ENCODE measurements around the gene JMY.

JMY gene

DNA sequence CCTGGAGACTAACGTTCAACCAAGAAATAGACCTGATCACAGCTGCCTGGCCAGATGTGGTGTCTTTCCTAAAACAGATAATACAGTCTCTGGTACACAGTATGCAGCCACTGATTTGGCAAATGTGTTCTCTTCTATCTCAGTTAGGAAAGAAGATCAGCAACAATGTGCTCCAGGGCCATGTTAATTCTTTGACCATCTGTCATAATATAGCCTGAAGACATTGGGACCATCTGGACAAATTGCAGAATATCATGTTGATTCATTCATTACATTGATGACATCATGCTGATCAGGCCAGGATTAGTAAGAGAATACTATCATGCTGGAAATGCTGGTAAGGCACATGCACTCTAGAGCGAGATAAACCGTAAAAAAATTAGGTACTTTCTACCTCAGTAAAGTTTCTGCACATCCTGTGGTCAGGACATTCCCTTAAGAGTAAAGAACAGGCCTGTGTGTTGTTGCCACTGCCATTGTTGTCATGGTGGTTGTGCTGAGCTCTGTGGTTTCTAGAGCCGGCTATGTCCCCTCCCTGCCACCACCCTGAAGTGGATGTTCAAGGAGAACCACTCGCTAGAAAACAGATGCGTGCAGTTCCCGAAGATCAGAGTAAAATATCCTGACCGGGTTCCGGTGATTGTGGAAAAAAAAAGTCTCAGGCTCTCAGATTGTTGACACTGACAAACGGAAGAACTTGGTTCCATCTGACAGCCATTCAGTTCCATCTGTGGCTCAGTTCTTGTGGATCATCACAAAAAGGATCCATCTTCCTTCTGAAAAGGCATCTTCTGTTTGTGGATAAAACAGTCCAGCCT lies 6.4 kb upstream of the JMY start:
- H3K4me1 Mint-ChIP-seq: peaks cover 8% of the 10 kb centered on the region
- no peaks in the 10 kb centered on the region for H3K9me3 Mint-ChIP-seq
- no peak for DNase-seq
- H3K4me3 Mint-ChIP-seq: no peak overlapping the region
- H3K27me3 Mint-ChIP-seq (ENCODE audit: low read depth, poor library complexity): peaks cover 17% of the 10 kb centered on the region
- TF ChIP-seq, protein P1, sequence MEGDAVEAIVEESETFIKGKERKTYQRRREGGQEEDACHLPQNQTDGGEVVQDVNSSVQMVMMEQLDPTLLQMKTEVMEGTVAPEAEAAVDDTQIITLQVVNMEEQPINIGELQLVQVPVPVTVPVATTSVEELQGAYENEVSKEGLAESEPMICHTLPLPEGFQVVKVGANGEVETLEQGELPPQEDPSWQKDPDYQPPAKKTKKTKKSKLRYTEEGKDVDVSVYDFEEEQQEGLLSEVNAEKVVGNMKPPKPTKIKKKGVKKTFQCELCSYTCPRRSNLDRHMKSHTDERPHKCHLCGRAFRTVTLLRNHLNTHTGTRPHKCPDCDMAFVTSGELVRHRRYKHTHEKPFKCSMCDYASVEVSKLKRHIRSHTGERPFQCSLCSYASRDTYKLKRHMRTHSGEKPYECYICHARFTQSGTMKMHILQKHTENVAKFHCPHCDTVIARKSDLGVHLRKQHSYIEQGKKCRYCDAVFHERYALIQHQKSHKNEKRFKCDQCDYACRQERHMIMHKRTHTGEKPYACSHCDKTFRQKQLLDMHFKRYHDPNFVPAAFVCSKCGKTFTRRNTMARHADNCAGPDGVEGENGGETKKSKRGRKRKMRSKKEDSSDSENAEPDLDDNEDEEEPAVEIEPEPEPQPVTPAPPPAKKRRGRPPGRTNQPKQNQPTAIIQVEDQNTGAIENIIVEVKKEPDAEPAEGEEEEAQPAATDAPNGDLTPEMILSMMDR (IDR thresholded peaks at IDR 0.05): no peak
- H3K36me3 Mint-ChIP-seq (ENCODE audit: low read depth): no peaks in the 10 kb centered on the region
- no peak overlapping the region for H3K27ac Mint-ChIP-seq

DNA sequence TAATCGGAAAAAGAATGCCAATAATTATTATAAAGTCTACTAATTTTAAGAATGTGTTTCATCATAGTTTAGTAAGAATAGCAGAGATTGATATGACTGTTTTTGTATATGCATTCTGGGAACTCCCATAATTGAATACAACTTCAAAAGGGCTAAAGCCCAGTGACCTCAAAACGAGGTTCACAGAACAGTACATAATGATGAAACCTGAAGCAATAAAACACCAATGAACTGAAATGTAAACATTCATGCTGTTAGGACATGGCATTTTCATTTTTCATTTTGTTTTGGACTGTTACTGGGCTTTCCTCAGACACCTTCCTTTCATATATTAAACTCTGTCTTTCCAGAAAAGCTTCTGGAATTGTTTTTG lies 684 bp upstream of the JMY start:
- no peak for DNase-seq
- Mint-ChIP-seq H3K27ac (no peak overlapping the region), H3K27me3 (ENCODE audit: low read depth, poor library complexity) (peaks cover 49% of the 10 kb centered on the region), H3K9me3 (no peaks in the 10 kb centered on the region), H3K4me3 (peak overlapping the region; percentile 85), H3K36me3 (ENCODE audit: low read depth) (no peaks in the 10 kb centered on the region), H3K4me1 (peaks cover 23% of the 10 kb centered on the region)
- TF ChIP-seq, protein P1 (IDR thresholded peaks at IDR 0.05): no peak

DNA sequence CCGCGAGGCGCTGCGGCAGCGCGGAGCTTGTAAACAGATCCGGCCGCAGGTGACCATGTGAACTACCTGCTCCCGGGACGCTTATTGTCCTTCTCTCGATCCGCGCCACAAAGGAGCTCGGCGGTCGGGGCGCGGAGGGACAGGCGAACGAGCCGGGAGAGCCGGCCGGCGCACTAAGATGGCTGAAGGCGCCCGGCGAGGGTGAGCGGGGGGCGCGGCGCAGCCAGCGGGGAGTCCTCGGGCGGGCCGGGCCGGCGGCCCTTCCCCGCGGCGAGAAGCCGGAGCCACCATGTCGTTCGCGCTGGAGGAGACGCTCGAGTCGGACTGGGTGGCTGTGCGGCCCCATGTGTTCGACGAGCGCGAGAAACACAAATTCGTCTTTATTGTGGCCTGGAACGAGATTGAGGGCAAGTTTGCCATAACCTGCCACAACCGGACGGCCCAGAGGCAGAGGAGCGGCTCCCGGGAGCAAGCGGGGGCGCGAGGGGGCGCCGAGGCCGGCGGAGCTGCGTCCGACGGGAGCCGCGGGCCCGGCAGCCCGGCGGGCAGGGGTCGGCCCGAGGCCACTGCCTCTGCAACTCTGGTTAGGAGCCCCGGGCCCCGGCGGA lies 535 bp downstream of the JMY start:
- peaks cover 53% of the 10 kb centered on the region for H3K27me3 Mint-ChIP-seq (ENCODE audit: low read depth, poor library complexity)
- DNase-seq: peak; percentile 64
- TF ChIP-seq, protein P1 (IDR thresholded peaks at IDR 0.05): no peak
- no peak overlapping the region for H3K27ac Mint-ChIP-seq
- H3K36me3 Mint-ChIP-seq (ENCODE audit: low read depth): no peaks in the 10 kb centered on the region
- no peaks in the 10 kb centered on the region for H3K9me3 Mint-ChIP-seq
- H3K4me3 Mint-ChIP-seq: peak overlapping the region; percentile 85
- H3K4me1 Mint-ChIP-seq: peaks cover 29% of the 10 kb centered on the region

DNA sequence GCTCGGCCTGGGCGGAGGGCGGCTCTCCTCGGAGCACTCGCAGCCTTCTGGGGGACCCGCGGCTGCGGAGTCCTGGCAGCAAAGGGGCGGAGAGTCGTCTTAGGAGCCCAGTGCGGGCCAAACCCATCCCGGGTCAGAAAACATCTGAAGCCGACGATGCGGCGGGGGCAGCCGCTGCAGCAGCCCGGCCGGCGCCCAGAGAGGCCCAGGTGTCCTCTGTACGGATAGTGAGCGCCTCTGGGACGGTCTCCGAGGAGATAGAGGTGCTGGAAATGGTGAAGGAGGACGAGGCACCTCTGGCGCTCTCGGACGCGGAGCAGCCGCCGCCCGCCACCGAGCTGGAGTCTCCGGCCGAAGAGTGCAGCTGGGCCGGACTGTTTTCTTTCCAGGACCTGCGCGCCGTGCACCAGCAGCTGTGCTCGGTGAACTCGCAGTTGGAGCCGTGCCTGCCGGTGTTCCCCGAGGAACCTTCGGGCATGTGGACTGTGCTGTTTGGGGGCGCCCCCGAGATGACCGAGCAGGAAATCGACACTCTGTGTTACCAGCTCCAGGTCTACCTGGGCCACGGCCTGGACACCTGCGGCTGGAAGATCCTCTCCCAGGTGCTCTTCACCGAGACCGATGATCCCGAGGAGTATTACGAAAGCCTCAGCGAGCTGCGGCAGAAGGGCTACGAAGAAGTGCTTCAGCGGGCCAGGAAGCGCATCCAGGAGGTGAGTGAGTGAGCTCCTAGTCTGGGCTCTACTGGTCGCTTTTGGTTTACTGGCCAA lies 1.2 kb downstream of the JMY start:
- H3K27me3 Mint-ChIP-seq (ENCODE audit: low read depth, poor library complexity): peaks cover 57% of the 10 kb centered on the region
- TF ChIP-seq, protein P1 (IDR thresholded peaks at IDR 0.05): no peak
- peak; percentile 60 for DNase-seq
- no peaks in the 10 kb centered on the region for H3K9me3 Mint-ChIP-seq
- peak overlapping the region; percentile 85 for H3K4me3 Mint-ChIP-seq
- peaks cover 29% of the 10 kb centered on the region for H3K4me1 Mint-ChIP-seq
- H3K36me3 Mint-ChIP-seq (ENCODE audit: low read depth): no peaks in the 10 kb centered on the region
- no peak overlapping the region for H3K27ac Mint-ChIP-seq

DNA sequence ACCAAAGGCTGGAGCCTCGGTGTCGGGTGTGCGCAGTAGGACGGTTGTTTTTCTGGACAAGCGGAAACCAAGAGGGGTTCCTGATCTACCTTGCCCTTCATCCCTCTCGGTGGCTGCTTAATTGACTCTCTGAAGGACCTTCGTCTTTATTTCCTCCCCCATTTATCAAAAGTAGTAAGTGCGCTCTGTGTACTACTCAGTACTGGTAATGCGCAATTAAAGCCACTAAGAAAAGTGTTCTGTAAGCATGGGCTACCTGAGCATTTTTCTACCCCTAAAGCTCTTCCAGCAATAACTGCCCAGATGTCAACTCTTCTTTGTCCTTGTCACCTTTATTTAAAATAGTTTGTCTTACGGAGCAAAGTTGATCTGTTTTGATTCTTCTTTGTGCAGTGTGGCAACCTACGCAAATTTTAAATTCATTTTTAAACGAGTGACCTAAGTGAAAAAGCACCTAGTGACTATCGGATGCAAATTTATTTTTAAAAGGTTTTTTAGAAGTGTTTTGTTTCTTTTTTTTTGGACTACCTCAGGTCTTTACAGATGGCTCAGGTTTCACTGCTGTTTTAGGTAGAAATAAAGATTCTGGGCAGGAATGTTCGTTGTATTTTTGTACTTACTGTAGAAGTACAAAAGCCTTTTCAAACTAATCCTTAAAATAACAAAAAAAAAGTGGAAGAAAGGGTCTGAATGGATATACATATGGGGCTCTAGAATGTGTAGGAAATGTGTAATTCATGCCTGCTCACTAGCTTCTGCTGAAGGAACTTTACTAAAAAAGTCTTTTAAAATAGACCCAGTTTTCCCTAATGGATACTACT lies 2.0 kb downstream of the JMY start:
- DNase-seq: no peak
- TF ChIP-seq, protein P1 (IDR thresholded peaks at IDR 0.05): no peak

More for the DNA sequence above, 2.0 kb downstream of the JMY start:
- H3K27ac Mint-ChIP-seq: no peak overlapping the region
- H3K4me1 Mint-ChIP-seq: peaks cover 33% of the 10 kb centered on the region
- H3K36me3 Mint-ChIP-seq (ENCODE audit: low read depth): no peaks in the 10 kb centered on the region
- peak overlapping the region; percentile 85 for H3K4me3 Mint-ChIP-seq
- peaks cover 57% of the 10 kb centered on the region for H3K27me3 Mint-ChIP-seq (ENCODE audit: low read depth, poor library complexity)
- H3K9me3 Mint-ChIP-seq: no peaks in the 10 kb centered on the region

Measured in nephron progenitor cell (in vitro differentiated cells).